Measurements from ENCODE around the gene ACTR2. TPM values are rescaled to one million over a fixed set of nuclear protein-coding genes. Genes with fewer than 3 reads are reported as not detected.

Gene ACTR2
- total RNA-seq, 1 donor from 2014 or later: 109 TPM

Other genes starting within 250 kb of the ACTR2 start
- 6.2 TPM for gene SLC1A4, start 238.4 kb upstream of the ACTR2 start, total RNA-seq
- 19.5 TPM for gene CEP68, start 171.4 kb upstream of the ACTR2 start, total RNA-seq
- gene RAB1A, start 97.7 kb upstream of the ACTR2 start, total RNA-seq: 121 TPM
- gene SPRED2, start 204.8 kb downstream of the ACTR2 start, total RNA-seq: 12.8 TPM